Measurements from ENCODE around the gene CUX1. TPM values are rescaled to one million over a fixed set of nuclear protein-coding genes. Genes with fewer than 3 reads are reported as not detected.

Gene CUX1
- total and polyA plus RNA-seq, 12 donors = 34.5 to 176 (median 145) TPM

DNA sequence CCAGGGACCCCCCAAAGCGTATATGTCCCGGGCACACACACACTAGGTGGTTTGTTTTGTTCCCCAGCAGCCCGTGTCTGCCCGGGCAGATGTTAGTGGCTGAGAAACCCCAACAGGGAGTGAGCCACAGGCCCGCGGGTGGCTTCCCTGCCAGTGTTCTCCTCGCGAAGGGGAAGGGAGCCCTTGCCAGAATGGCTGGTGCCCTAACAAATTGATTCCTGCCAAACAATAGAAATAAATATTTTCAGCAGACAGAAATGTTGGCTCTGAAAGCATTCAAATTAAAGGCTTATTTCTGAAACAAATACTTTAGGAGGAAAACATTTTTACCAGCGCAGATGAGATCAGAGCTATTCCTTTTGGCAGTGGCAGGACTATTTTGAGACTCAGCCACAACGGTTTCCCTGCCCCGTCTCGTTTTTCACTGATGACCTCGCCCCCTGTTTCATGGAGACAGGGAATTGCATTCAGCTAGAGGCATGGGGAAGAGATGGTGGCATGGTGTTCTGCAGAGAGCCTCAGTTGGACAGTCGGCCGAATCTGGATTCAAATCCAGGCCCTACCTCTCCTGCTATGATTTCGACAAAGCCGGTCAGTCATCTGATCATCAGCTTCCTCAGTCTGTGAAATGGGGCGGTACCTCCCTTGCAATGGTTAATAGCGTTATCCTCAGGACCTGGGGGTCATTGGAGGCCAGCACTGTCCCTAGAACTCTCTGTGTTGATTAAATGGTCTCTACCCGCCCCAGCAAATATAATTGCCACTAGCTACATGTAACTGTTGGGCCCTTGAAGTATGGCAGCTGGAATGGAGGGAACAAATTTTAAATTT lies 84.5 kb downstream of the CUX1 start:
- 52 to 57% methylated on average over 20 of the region's 20 CpGs for WGBS, 2 donors
- no peak for TF ChIP-seq CTCF (IDR thresholded peaks at IDR 0.05)
- Histone ChIP-seq H3K27ac (peak overlapping the region in 9 of 10 donors; percentile 13 to 80 (median 64)), H3K9me3 (no peaks in the 10 kb centered on the region), H3K4me3 (no peak overlapping the region), H3K36me3 (peaks cover 0 to 6% (median 0%) of the 10 kb centered on the region in 9 donors), H3K27me3 (no peaks in the 10 kb centered on the region), H3K4me1 (peaks cover 10 to 62% (median 52%) of the 10 kb centered on the region in 9 donors)
- DNase-seq (no peak), ATAC-seq (peak in 2 of 8 donors; percentile 21 to 22)
- intact Hi-C loops (cut with DNase I) = no loop called here

DNA sequence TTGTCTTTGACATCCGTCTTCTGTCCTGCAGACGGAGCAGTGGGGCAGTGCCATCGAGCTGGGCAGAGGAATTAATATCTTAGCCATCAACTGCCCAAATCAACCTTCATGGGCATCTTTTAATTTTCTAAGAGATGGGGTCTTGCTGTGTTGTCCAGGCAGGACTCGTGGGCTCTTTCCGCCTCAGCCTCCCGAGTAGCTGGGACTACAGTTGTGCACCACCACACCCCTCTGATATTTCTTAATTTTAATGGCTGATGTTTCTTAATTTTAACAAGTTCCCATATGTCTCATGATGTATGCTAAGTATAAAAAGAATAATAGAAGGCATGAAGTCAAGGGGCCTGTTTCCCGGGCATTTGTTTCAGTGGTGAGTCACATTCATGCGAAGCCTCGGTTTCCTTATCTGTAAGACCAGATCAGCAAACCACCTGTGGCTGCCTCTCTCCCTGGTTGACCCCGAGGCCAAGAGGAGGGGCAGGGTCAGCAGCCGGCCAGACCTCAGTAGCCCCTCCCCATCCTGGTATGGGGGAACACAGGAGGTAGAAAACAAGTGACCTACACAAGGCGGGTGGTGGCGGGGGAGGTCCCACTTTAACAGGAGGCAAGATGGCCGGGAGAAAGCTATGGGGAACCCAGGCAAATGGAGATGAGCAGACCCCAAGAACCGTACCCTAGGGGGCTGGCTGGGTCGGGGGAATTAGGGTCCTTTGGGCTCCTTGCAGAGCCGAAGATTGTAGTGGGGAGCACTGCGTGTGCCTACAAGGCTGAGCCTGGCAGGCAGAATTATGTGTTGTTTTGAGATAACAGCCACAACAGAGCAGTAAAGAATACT lies 85.5 kb downstream of the CUX1 start:
- intact Hi-C loops (cut with DNase I) = no loop called here
- H3K4me1 ChIP-seq = peaks cover 7 to 52% (median 44%) of the 10 kb centered on the region in 9 donors
- no peak for DNase-seq
- H3K27ac ChIP-seq = peak overlapping the region in 1 of 10 donors; percentile 66
- 85% methylated on average over 18 of the region's 18 CpGs for WGBS, 2 donors
- peaks cover 0 to 6% (median 0%) of the 10 kb centered on the region in 9 donors for H3K36me3 ChIP-seq
- no peak for ATAC-seq
- no peaks in the 10 kb centered on the region for H3K27me3 ChIP-seq
- no peak for TF ChIP-seq CTCF (IDR thresholded peaks at IDR 0.05)
- H3K4me3 ChIP-seq = no peak overlapping the region
- no peaks in the 10 kb centered on the region for H3K9me3 ChIP-seq

DNA sequence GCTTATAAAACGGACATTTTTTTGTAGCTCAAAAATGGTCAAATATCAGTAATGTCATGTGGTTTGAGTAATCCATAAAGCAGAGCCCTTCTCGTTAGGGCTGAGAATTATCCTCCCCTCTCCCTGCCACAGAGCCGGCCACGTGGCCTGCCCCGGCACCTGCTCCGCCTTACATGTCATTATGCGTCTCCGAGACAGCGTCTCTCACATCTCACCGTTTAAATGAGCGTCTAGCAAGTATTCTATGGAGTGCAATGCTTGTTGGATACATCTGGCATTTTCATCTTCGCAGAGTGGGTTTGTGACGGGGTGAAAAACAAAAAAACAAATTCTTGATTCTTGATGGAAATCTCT lies 86.1 kb downstream of the CUX1 start:
- peaks cover 0 to 5% (median 0%) of the 10 kb centered on the region in 9 donors for H3K36me3 ChIP-seq
- H3K4me3 ChIP-seq = no peak overlapping the region
- ATAC-seq = no peak
- H3K9me3 ChIP-seq = no peaks in the 10 kb centered on the region
- intact Hi-C loops (cut with DNase I) = no loop called here
- no peaks in the 10 kb centered on the region for H3K27me3 ChIP-seq
- peaks cover 7 to 46% (median 38%) of the 10 kb centered on the region in 9 donors for H3K4me1 ChIP-seq
- no peak for TF ChIP-seq CTCF (IDR thresholded peaks at IDR 0.05)
- no peak for DNase-seq
- WGBS, 2 donors = 88 to 93% methylated on average over 13 of the region's 13 CpGs
- H3K27ac ChIP-seq = no peak overlapping the region

DNA sequence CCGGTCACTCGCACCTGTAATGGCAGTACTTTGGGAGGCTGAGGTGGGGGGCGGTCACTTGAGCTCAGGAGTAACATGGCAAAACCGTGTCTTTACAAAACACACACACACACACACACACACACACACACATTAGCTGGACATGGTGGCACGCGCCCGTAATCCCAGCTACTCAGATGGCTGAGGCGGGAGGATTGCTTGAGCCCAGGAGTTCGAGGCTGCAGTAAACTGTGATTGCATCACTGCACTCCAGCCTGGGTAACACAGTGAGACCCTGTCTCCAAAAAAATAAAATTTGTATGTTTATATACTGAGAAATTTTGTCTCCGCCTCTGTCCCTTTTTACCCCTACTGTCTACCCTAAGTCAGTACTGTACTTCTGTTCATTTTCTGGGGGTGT lies 86.6 kb downstream of the CUX1 start:
- Histone ChIP-seq H3K4me1 (peaks cover 7 to 41% (median 32%) of the 10 kb centered on the region in 9 donors), H3K27me3 (no peaks in the 10 kb centered on the region), H3K36me3 (no peaks in the 10 kb centered on the region), H3K4me3 (no peak overlapping the region), H3K9me3 (no peaks in the 10 kb centered on the region), H3K27ac (no peak overlapping the region)
- no peak for ATAC-seq
- intact Hi-C loops (cut with DNase I) = no loop called here
- WGBS, 2 donors = 94 to 96% methylated on average over 10 of the region's 10 CpGs
- no peak for DNase-seq
- no peak for TF ChIP-seq CTCF (IDR thresholded peaks at IDR 0.05)

All from heart right ventricle (tissue), 16 donors.